ENCODE measurements around the gene AGBL5.
"Not testable (repeated sequence)": the region's sequence is repeated elsewhere in the genome, so short reads cannot be mapped to it uniquely, and the experiment has no call there.

AGBL5 gene

GRCh38 chr2:27074738-27075565 is 23.5 kb downstream of the AGBL5 start:
- Mint-ChIP-seq H3K9me3 (no peaks in the 10 kb centered on the region), H3K4me3 (no peak overlapping the region), H3K27me3 (ENCODE audit: low read depth, poor library complexity) (no peaks in the 10 kb centered on the region), H3K36me3 (ENCODE audit: low read depth) (peaks cover 13% of the 10 kb centered on the region), H3K4me1 (peaks cover 86% of the 10 kb centered on the region), H3K27ac (no peak overlapping the region)
- DNase-seq, result no peak
- no peak for TF ChIP-seq CTCF (IDR thresholded peaks at IDR 0.05)

- H3K4me3 Mint-ChIP-seq, H3K27ac Mint-ChIP-seq, H3K9me3 Mint-ChIP-seq: not testable (repeated sequence)
These were observed 24.1 kb downstream of the AGBL5 start for GRCh38 chr2:27075566-27075871.

GRCh38 chr2:27076323-27076722 is 24.9 kb downstream of the AGBL5 start:
- DNase-seq, result no peak
- Mint-ChIP-seq H3K4me3 (no peak overlapping the region), H3K9me3 (no peaks in the 10 kb centered on the region), H3K27ac (no peak overlapping the region), H3K36me3 (ENCODE audit: low read depth) (no peaks in the 10 kb centered on the region), H3K4me1 (peaks cover 86% of the 10 kb centered on the region), H3K27me3 (ENCODE audit: low read depth, poor library complexity) (no peaks in the 10 kb centered on the region)
- TF ChIP-seq CTCF (IDR thresholded peaks at IDR 0.05), result no peak

More at GRCh38 chr2:27075566-27075871, 24.1 kb downstream of the AGBL5 start:
- H3K4me1 Mint-ChIP-seq, result peaks cover 86% of the 10 kb centered on the region
- DNase-seq; H3K27me3 Mint-ChIP-seq (ENCODE audit: low read depth, poor library complexity); H3K36me3 Mint-ChIP-seq (ENCODE audit: low read depth): not testable (repeated sequence)

- no peak for TF ChIP-seq CTCF (IDR thresholded peaks at IDR 0.05)
- peak overlapping the region; percentile 16 for H3K4me3 Mint-ChIP-seq
- peak overlapping the region; percentile 88 for H3K27ac Mint-ChIP-seq
- H3K27me3 Mint-ChIP-seq (ENCODE audit: low read depth, poor library complexity), result no peaks in the 10 kb centered on the region
- no peaks in the 10 kb centered on the region for H3K36me3 Mint-ChIP-seq (ENCODE audit: low read depth)
- peaks cover 89% of the 10 kb centered on the region for H3K4me1 Mint-ChIP-seq
- DNase-seq, result no peak
- no peaks in the 10 kb centered on the region for H3K9me3 Mint-ChIP-seq
These were observed 25.8 kb downstream of the AGBL5 start for GRCh38 chr2:27077231-27077630.

GRCh38 chr2:27078267-27079194 is 27.1 kb downstream of the AGBL5 start, which contains the start of gene EMILIN1:
EMILIN1 (plus strand) TSS chr2:27078615; CDS start chr2:27079066, 451 bp downstream.
- H3K9me3 Mint-ChIP-seq, result no peaks in the 10 kb centered on the region
- DNase-seq, result peak; percentile 73
- H3K4me3 Mint-ChIP-seq, result peak within 1 kb of the TSS; percentile 80
- peak within 1 kb of the TSS; percentile 98 for H3K27ac Mint-ChIP-seq
- H3K4me1 Mint-ChIP-seq, result peaks cover 82% of the 10 kb centered on the region
- H3K27me3 Mint-ChIP-seq (ENCODE audit: low read depth, poor library complexity), result no peaks in the 10 kb centered on the region
- no peaks in the 10 kb centered on the region for H3K36me3 Mint-ChIP-seq (ENCODE audit: low read depth)
- no peak for TF ChIP-seq CTCF (IDR thresholded peaks at IDR 0.05)
